ENCODE measurements around the gene CUX1.

CUX1 gene

GRCh38 chr7:102082693-102083368 lies 265.4 kb downstream of the CUX1 start:
- FAIRE-seq (no peak), DNase-seq (ENCODE audit: insufficient read length, low spot score) (no peak)

DNA sequence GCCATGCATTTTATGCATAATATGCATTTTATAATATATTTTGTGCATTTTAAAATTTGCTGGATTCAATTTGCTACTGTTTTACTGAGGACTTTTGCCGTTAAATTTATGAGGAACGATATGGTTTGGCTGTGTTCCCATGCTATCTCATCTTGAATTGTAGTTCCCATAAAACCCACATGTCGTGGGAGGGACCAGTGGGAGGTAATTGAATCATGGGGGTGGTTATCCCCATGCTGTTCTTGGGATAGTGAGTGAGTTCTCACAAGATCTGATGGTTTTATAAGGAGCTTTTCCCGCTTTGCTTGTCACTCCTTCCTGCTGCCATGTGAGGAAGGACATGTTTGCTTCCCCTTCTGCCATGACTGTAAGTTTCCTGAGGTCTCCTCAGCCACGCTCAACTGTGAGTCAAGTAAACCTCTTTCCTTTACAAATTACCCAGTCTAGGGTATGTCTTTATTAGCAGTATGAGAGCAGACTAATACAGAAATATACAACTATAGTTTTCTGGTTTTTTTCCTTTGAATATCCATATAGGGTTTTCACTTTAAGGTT lies 267.9 kb downstream of the CUX1 start:
- FAIRE-seq, result no peak

DNA sequence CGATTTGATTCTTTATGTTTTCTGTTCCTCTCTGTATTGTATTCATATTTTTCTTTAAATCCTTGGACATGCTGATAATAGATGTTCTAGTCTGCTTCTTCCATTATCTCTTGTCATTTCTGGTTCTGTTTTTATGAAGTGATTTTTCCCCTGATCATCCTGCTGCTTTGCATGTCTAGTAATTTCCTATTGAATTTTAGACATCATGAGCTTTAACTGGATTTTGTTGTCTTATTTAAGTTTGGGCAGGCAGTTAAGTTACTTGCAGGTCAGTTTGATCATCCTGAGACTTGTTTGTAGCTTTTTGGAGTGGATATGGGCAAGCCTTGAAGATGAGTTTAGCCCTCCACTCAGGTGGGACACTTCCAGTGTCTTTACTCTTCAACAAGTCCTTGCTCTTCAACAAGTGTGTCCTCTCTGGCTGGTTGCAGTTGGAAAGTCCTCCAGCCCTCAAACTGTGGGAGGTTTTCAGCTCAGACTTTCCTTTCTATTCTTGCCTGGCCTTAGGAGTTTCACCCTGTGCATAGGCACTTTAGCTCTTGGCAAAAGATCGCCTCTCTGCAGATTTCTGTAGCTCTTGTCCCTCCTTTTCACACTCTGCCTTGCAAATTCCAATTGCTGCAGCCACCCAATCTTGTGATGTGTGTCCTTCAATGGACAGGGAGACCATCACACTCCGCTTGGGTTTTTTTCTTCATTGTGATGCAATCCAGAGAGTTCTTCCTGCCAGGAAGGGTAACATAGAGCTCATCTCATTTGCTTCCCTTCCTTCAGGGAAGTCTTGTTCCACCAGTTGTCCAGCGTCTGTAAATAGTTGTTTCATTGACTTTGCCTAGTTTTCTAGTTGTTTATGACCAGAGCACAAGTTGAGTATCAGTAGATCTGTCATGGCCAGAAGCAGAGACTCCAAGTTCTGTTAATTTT lies 272.0 kb downstream of the CUX1 start:
- FAIRE-seq (no peak), DNase-seq (ENCODE audit: insufficient read length, low spot score) (no peak)

More for the DNA sequence above, 267.9 kb downstream of the CUX1 start:
- no peak for DNase-seq (ENCODE audit: insufficient read length, low spot score)

- FAIRE-seq (no peak), DNase-seq (ENCODE audit: insufficient read length, low spot score) (no peak)
Measured at GRCh38 chr7:102093599-102094315, 276.3 kb downstream of the CUX1 start.

DNA sequence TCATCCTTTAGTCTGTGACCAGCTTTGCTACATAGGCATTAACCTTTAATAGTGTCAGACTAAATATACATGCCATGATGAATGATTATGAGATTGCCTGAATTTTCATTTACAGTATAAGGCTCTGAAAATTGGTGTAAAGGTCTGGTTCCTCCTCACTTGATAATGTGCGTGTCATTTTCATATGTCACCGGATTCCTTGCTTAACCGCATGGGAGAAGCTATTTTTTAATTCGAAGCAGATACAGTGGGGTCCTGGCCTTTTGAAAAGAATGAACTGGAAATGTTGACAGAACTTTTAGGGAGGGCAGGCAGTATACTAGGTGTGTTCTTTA lies 276.9 kb downstream of the CUX1 start:
- FAIRE-seq (no peak), DNase-seq (ENCODE audit: insufficient read length, low spot score) (no peak)

DNA sequence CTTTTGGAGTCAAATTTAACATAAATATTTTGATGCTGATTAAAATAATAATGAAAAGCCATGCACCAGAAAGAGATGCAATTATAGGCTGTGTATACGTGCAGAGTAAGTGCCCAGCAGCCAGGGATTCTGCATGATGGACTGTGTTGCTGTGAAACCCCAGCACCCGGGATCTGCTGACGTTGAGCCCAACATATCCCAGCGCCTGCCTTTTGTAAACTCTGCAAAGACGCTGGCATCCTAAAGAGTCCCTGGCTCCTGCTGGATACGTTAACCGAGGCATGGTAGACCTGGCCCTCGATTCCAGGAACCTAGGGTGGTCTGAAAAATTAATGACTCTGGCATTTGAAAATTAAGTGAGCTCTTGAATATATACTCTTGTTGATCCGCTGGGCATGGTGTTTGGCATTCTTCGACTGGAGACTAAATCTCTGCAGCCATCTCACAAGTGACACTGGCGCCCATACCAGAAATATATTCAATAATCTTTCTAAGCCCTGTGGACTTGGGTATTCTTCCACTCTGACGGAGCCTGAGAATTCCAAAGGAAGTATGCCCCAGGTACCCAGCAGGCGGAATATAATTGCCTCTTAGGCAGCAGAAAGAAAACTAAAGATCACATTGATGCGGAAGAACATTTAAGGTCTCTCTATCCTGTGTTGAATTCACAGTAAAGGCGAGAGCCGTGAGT lies 278.0 kb downstream of the CUX1 start:
- no peak for DNase-seq (ENCODE audit: insufficient read length, low spot score)
- FAIRE-seq, result no peak

DNA sequence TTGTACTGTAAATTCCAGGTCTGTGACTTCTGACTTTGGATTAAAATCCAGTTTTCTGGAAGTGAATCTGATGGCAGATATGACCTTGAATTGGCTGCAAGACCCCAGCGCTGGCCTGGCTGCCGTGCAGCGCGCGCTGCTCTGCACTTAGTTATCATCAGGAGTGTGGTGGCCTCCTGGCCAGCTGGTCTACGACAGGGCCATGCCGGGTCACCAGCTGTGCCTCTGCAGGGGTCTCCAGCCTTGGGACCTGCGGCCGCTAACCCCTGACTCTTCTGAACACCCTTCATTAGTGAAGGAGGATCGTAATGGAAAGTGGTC lies 278.5 kb downstream of the CUX1 start:
- no peak for FAIRE-seq
- DNase-seq (ENCODE audit: insufficient read length, low spot score), result no peak

- no peak for FAIRE-seq
- no peak for DNase-seq (ENCODE audit: insufficient read length, low spot score)
Measured at GRCh38 chr7:102096706-102097427, 279.4 kb downstream of the CUX1 start.

DNA sequence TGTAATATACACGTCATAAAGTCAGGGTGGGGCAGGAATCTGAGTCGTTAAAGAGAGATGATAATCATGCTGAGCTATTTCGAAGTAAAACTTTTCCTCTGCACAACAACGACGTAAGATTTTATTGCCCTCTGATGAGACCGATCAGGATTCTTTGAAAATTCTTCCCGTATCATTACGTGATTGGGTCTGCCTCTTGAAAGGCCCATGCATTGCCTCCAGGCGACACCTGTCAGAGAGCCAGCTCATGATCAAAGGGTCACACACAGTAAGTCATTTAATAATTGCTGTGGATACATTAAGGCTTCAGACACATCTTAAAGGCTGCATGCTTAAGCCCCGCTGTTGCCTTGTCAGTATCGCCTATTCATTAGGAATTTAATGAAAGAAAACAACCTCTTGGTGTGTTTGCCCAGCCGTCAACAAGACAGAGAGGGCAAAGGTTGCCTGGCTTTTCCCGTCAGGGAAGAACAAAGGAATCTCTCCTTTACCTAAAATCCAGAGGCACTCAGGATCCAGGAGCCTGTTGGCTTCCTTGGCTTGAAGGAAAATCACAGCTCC lies 280.3 kb downstream of the CUX1 start:
- no peak for FAIRE-seq
- no peak for DNase-seq (ENCODE audit: insufficient read length, low spot score)

GRCh38 chr7:102098986-102099385 lies 281.6 kb downstream of the CUX1 start:
- FAIRE-seq, result no peak
- no peak for DNase-seq (ENCODE audit: insufficient read length, low spot score)

- DNase-seq (ENCODE audit: insufficient read length, low spot score) (no peak), FAIRE-seq (no peak)
Measured at GRCh38 chr7:102099474-102099873, 282.0 kb downstream of the CUX1 start.

DNA sequence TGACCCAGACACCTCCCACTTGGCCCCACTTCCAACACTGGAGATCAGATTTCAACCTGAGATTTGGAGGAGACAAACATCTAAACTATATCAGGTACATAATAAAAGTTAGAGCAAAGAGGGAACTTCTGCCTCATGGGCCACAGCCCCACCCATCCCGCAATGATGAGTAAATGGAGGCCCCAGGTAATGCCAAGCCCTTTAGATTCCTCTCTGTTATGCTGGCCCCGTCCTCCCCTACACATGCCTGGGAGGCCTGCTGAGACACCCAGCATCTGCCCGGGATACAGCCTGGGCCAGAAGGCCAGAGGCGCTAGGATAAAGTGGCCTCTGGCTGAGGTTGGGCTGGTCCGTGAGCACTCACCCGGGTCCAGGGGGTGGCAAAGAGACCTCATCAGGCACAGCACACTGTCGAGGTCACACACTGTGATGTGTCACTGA lies 283.7 kb downstream of the CUX1 start:
- DNase-seq (ENCODE audit: insufficient read length, low spot score), result no peak
- FAIRE-seq, result no peak

GRCh38 chr7:102101926-102102325 lies 284.5 kb downstream of the CUX1 start:
- no peak for FAIRE-seq
- no peak for DNase-seq (ENCODE audit: insufficient read length, low spot score)

DNA sequence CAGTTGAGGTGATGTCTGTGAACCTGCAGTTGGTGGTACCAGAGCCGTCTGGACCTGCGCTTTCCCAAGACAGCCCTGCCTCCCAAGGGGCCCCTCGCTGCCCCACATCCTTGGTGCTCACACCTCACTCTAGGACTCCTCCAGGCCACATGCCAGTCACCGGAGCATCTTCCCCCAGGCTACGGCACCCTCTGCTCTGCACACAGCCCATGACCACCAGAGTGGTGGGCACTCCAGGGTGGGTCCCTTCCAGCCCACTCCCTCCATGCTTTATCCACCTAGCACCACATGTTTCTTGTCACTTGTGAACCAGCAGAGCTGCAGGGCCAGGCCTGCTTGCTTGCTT lies 285.6 kb downstream of the CUX1 start:
- DNase-seq (ENCODE audit: insufficient read length, low spot score), result no peak
- no peak for FAIRE-seq

- DNase-seq (ENCODE audit: insufficient read length, low spot score) (no peak), FAIRE-seq (no peak)
Measured at GRCh38 chr7:102104245-102104644, 286.8 kb downstream of the CUX1 start.

- FAIRE-seq (no peak), DNase-seq (ENCODE audit: insufficient read length, low spot score) (no peak)
Measured at GRCh38 chr7:102106625-102107024, 289.2 kb downstream of the CUX1 start.

DNA sequence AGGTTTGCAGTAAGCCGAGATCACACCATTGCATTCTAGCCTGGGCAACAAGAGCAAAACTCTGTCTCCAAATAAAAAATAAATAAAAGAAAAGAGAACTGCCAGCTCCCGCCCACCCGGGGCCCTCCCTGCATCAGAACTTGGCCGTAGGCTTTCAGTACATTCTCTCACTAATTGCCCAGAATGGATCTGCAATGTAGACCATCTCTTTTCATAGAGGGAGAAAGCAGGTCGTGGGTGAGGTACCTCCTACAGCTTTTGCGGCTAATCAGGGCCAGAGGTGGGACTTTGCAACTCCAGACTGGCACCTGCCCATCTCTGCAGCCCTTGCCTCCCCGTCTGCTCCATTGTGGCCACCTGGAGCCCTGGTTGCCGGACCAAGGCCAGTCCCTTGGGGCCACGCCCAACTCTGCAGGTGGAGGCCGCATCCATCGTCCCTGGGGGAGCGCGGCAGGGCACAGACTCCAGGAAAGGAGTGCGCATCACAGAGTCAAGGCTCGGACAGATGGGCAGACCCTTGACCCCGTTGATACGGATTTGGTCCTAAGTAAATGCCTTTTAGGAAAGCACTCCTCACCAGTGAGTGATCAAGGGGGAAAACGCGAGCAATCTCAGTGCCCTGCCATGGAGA lies 290.2 kb downstream of the CUX1 start:
- no peak for FAIRE-seq
- DNase-seq (ENCODE audit: insufficient read length, low spot score), result no peak

DNA sequence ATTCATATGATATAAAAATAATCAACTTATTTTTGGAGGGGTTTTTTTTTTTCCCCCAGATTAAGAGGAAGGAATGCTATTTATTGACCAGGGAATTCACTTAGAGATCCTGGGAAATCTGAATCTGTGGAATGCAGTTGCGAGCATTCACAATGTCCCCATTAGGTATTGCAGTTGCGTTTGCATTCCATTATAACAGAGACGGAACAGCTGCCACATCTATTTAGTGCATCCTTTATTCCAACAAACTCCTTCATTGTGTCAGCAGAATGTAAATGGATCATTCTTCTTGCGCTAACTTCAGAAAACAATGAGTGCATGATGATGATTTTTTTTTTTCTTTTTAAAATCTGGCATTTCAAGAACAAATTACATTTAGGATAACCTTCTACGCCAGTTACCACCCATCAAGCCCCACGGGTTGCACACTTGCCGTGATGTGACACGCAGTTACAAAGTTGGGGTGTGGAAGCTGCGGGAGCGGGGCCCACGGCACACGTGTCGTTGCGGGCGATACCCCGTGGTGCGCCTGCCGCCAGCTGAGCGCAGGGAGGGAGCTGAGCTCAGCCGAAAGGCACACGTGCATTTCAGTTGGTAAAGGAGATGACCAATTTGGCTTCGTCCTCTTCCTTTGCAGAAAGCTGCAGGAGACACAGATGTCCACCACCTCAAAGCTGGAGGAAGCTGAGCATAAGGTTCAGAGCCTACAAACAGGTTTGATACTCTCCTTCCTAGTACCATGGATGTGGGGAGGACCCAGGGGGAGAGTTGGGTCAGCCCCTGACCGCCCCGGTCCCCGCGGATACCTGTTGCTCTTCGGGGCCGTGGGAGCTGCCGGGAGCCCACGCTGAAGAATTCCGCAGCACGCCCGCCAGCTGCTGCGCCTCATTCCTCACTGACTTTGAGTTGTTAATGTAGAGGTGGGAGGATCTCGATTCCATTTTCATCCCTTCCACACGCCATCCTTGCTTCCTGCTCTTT lies 293.9 kb downstream of the CUX1 start:
- DNase-seq (ENCODE audit: insufficient read length, low spot score), result no peak
- no peak for FAIRE-seq
